Osteocyte (in vitro differentiated cells): Measurements from ENCODE around the gene PRKCD. TPM values are rescaled to one million over a fixed set of nuclear protein-coding genes. Genes with fewer than 3 reads are reported as not detected.

ENCODE experiments used
- DNase-seq: peaks from one replicate; pipeline ENCODE4 v3.0.0; 2021; ENCODE audit warnings: mixed read lengths; ENCODE audit not compliant: unreplicated experiment; ENCODE audit errors: extremely low spot score
- H3K27ac Mint-ChIP-seq: one replicate; pipeline ENCODE4 v1.8.0; 2021; ENCODE audit warnings: mild to moderate bottlenecking, mixed read lengths; ENCODE audit not compliant: unreplicated experiment
- H3K27me3 Mint-ChIP-seq: one replicate; pipeline ENCODE4 v1.8.0; 2021; ENCODE audit warnings: mixed read lengths; ENCODE audit not compliant: unreplicated experiment
- H3K36me3 Mint-ChIP-seq: one replicate; pipeline ENCODE4 v1.8.0; 2021; ENCODE audit warnings: mixed read lengths; ENCODE audit not compliant: unreplicated experiment
- H3K4me1 Mint-ChIP-seq: one replicate; pipeline ENCODE4 v1.8.0; 2021; ENCODE audit warnings: mixed read lengths; ENCODE audit not compliant: unreplicated experiment
- H3K4me3 Mint-ChIP-seq: one replicate; pipeline ENCODE4 v1.8.0; 2021; ENCODE audit warnings: mild to moderate bottlenecking, moderate library complexity, mixed read lengths; ENCODE audit not compliant: unreplicated experiment
- H3K9me3 Mint-ChIP-seq: one replicate; pipeline ENCODE4 v1.8.0; 2021; ENCODE audit warnings: mixed read lengths; ENCODE audit not compliant: unreplicated experiment
- total RNA-seq: library from RNA; stranded (reverse); gene quantifications from 2 replicates; pipeline ENCODE4 v1.2.1, GENCODE V29; 2021
- TF ChIP-seq, protein P1 (sequence below): fragments of 200-600 bp; sonication (generic); IDR thresholded peaks from 2 replicates; pipeline ENCODE4 v1.5.0; 2021; ENCODE audit warnings: antibody characterized with exemption, mild to moderate bottlenecking, moderate library complexity

Gene PRKCD
- total RNA-seq, 1 donor from 2014 or later, result 17.1 TPM

DNA sequence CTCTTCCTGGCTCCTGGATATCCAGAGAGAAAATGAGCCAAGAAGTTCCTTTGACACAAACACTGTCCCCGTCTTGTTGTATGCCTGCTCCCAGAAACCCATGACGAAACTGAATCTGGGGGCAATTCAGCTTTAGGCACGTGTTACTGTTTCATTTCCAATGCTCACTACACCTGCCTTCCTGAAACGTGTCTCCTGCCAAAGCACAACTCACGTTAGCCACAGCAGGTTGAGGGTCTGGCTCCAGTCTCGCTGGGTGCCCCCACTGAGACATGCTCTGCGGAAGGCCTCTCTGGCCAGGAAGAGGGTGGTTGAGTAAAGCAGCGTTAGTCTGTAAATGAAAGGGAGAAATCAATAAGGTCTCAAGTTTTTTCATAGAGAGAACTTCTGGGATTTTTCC lies 37.5 kb upstream of the PRKCD start:
- Mint-ChIP-seq H3K27ac (no peak overlapping the region), H3K9me3 (no peaks in the 10 kb centered on the region), H3K36me3 (peaks cover 31% of the 10 kb centered on the region), H3K4me3 (no peak overlapping the region), H3K4me1 (no peaks in the 10 kb centered on the region), H3K27me3 (no peaks in the 10 kb centered on the region)
- TF ChIP-seq, protein P1, sequence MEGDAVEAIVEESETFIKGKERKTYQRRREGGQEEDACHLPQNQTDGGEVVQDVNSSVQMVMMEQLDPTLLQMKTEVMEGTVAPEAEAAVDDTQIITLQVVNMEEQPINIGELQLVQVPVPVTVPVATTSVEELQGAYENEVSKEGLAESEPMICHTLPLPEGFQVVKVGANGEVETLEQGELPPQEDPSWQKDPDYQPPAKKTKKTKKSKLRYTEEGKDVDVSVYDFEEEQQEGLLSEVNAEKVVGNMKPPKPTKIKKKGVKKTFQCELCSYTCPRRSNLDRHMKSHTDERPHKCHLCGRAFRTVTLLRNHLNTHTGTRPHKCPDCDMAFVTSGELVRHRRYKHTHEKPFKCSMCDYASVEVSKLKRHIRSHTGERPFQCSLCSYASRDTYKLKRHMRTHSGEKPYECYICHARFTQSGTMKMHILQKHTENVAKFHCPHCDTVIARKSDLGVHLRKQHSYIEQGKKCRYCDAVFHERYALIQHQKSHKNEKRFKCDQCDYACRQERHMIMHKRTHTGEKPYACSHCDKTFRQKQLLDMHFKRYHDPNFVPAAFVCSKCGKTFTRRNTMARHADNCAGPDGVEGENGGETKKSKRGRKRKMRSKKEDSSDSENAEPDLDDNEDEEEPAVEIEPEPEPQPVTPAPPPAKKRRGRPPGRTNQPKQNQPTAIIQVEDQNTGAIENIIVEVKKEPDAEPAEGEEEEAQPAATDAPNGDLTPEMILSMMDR, result no peak
- DNase-seq, result no peak

DNA sequence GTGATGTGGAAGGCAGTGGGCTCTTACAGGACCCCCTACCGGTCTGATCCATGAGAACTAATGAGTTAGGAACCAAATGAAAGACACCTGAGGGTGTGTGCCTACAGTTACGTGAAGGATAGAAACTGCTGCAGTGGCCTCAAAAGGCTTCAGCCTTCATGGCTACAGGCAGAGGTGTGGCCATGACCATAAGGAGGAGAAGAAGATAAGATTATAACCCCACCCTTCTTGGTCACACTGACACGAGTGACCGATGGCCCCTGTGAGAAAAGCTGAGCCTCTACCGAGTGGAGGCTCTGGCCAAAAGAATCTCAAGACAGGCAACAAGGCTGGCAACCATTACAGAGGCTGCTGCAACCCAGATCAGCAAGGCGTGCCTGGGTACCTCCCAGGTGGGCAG lies 37.1 kb upstream of the PRKCD start:
- no peaks in the 10 kb centered on the region for H3K4me1 Mint-ChIP-seq
- DNase-seq, result no peak
- no peak overlapping the region for H3K4me3 Mint-ChIP-seq
- no peaks in the 10 kb centered on the region for H3K27me3 Mint-ChIP-seq
- no peaks in the 10 kb centered on the region for H3K9me3 Mint-ChIP-seq
- TF ChIP-seq, protein P1, result no peak
- H3K27ac Mint-ChIP-seq, result no peak overlapping the region
- peaks cover 31% of the 10 kb centered on the region for H3K36me3 Mint-ChIP-seq

DNA sequence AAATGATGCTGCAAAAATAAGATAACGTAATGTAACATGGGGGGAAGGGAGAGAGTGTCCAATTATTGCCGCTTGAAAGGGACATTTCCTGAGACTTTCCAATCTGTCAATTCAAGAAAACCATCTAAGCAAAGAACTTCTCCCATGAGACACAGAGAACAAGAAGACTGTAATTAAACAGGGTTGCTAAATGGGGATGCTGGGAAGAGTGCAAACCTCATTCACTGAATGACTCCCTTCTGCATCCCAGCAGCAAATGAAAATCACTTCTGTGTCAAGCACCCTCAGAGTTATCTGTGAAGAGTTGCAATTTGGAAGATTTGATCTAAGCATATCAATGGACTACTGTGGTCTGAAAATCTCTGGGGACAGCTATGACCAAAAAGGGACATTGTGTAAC lies 34.4 kb upstream of the PRKCD start:
- TF ChIP-seq, protein P1, result no peak
- no peak overlapping the region for H3K27ac Mint-ChIP-seq
- DNase-seq, result no peak
- H3K4me3 Mint-ChIP-seq, result no peak overlapping the region
- no peaks in the 10 kb centered on the region for H3K9me3 Mint-ChIP-seq
- H3K4me1 Mint-ChIP-seq, result peaks cover 16% of the 10 kb centered on the region
- no peaks in the 10 kb centered on the region for H3K27me3 Mint-ChIP-seq
- peaks cover 19% of the 10 kb centered on the region for H3K36me3 Mint-ChIP-seq

DNA sequence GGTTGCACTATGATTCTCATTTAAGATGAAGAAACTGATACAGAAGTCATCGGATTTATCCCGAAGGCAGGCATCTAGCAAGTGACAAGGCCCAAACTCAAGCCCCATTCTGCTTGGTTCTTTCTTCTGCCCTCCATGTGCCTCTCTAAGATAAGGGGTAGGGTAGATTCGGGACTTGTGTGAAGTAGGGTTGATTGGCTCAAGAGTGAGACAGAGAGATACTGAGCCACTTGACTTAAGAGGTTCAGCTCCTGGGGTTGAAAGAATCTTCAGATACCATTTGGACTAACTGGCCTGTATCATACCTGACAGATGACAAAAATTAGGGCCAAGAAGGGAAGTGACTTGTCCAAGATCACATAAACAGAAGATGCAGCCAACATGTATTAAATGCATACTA lies 31.7 kb upstream of the PRKCD start:
- Mint-ChIP-seq H3K27me3 (no peaks in the 10 kb centered on the region), H3K36me3 (peaks cover 5% of the 10 kb centered on the region), H3K27ac (peak overlapping the region; percentile 98), H3K4me3 (peak overlapping the region; percentile 88), H3K9me3 (no peaks in the 10 kb centered on the region), H3K4me1 (peaks cover 16% of the 10 kb centered on the region)
- DNase-seq, result no peak
- TF ChIP-seq, protein P1, result no peak

DNA sequence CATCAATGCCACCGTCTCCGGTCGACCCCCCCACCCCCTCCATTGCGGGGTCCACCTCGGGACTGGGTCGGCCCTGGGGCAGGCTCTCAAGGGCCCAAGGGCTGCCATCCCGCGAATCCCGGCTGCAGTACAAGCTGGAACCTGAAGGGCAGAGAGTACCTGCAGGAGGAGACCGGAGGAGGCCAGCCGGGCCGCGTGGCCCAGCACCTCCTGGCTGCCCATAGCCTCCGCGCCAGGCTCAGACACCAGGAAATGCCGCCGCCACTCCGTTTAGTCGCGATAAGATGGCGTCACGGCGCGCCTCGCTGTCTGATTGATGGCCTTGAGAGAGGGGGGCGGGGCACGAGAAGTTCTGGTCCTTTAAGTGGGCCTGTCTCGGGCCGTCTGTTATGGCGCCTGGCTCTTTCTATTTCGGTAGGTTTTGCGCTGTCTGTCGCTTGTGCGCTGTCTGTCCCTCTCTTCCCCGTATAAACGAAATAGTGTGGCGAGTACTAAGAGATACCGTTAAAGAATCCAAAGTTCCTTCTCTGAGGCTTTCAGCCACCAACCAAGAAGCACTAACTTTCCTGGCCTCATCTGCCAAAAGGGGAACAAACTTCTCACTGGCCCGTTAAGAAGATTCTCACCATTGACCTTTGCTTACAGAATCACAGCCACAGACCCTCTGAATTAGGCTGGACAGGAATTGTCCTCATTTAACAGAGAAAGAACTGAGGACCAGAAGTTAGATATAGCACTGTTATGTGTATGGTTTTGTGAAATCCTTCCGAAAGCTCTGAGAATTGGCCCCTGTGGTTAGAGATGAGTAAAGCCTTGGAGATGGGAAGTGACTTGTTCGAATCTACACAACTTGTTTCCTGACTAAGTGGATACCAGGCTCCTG lies 30.6 kb upstream of the PRKCD start, which contains the start of gene RFT1:
Gene RFT1 (minus strand): TSS at position 257 of the 883 bp plus-strand sequence. CDS start 35 bp downstream, at position 222.
- Mint-ChIP-seq H3K36me3 (no peaks in the 10 kb centered on the region), H3K9me3 (no peaks in the 10 kb centered on the region), H3K4me3 (peak within 1 kb of the TSS; percentile 88), H3K4me1 (peaks cover 16% of the 10 kb centered on the region), H3K27me3 (no peaks in the 10 kb centered on the region), H3K27ac (peak within 1 kb of the TSS; percentile 98)
- TF ChIP-seq, protein P1, result peak; percentile 19
- peak; percentile 98 for DNase-seq
